PC-3 (cell line): ENCODE data around the gene DISC1.

Experiments used
- CTCF ChIP-seq: fragments of 300-600 bp; sonication (generic); conservative IDR thresholded peaks from 2 replicates; pipeline ENCODE4 v1.5.1; 2017; ENCODE audit warnings: antibody characterized with exemption, low read depth, mild to moderate bottlenecking, low read length
- EZH2phosphoT487 ChIP-seq: fragments of 300-600 bp; sonication (generic); IDR thresholded peaks from 2 replicates; pipeline ENCODE4 v1.6.1; 2018; ENCODE audit warnings: mild to moderate bottlenecking, antibody characterized with exemption, low read length, borderline replicate concordance

GRCh38 chr1:231701306-231701705 lies 74.7 kb downstream of the DISC1 start:
- TF ChIP-seq CTCF, result no peak
- no peak for TF ChIP-seq EZH2phosphoT487
